Activated CD8-positive, alpha-beta memory T cell treated with anti-CD3 and anti-CD28 coated beads, Interleukin-2, amount 50 U/mL, for 48 hours (primary cell): Measurements from ENCODE around the gene FBXL20.

ENCODE experiments used
- DNase-seq: peaks from one replicate; pipeline ENCODE4 v3.0.0-alpha.2; 2020

FBXL20 gene

DNA sequence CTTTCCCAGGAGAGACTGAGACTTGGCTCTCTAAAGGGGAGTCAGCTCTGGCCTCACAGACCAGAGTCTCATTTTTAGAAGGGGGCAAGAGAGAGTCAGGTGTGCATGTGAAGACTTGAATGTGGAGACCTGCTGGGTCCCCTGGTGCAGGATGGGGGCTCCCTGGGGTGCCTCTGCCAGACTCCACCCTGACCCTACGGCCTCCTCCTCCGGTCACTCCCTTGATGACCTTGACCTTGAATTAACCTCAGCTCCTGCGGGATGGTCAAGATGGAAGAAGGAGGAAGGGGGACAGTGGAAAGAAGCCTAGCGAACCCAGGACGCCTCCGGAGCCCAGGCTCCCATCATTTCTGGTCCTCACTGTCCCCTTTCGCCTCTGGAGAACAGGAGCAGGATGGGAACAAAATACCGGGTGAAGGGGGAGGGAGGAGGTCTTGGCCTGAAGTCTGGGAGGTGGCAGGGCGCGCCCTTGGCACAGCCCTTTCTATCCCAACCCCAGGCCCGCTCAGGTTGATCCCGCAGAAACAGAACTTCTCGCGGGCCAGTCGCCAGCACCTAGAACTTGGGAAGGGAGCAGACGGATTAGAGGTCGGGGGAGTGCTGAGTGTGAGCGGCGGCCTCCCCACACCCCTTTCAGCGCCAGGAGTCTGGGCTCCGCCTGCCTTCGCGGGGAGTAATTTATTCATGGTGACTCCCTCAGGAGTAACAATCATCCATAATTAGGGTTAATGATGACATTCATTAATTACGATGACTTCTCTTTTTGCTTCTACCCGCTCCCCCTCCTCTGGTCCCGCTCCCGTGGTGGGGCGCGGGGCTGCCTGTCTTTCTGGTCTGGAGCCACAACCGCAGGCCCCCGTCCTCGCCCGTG lies 177.3 kb downstream of the FBXL20 start:
- no peak for DNase-seq

DNA sequence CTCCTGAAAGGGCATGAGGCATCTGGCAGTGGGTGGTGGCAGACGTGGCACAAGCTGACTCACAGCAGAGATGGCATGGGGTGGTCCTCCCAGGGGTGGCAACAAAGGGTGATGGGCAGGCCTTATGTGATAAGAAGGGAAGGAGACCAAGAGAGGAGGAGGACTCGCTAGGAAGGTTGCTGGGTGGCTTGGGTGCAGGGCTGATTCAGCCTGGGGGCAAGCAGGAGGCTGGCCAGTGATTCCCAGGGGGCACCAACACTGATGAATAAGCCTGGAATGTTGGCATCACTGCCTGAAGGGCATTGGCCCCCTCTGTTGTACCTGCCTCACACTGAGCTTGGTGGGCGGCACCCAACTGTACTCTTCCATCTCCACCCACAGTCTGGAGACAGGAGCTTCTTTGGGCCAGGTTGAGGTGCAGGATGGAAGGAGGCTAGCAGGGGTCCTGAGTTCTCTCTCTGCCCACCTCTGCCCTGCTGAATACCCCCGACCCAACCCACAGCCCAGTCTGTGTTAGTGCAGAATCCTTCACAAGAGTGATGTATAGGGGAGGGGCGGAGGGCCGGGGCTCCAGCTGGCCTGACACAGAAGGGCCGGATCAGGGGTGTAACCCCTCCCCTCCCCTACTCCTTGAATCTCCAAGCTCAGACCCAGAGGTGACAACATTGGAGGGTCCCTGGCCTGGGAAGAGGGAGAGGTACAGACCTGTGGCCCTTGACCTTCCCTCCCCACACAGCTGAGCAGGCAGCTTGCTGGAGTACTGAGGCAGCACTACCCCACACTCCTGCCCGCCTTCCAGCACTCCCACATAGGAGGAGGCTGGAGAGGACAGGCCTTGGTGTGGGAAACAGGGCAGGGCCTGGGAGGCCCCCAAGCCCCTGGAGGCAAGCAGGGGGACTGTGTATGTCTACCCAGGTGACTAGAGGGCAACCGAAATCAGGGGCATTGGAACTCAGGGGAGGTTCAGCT lies 178.3 kb downstream of the FBXL20 start:
- DNase-seq, result no peak

GRCh38 chr17:39222151-39222550 lies 179.3 kb downstream of the FBXL20 start:
- DNase-seq, result no peak

DNA sequence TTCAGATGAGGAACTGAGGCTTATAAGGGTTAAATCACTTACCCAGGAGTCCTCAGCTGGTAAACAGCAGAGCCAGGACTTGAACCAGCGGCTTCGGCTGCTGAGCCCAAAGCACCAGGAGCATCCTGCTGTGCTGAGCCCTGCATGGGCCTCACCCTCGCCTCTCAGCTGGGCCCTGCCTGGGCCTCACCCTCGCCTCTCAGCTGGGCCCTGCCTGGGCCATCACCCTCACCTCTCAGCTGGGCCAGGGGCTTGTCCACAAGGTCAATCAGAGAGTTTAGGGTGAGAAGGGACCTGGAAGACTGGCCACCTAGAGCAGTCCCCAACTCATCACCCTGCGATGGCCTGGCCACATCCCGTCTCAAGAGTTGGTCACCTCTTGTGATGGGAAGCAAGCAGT lies 179.9 kb downstream of the FBXL20 start:
- no peak for DNase-seq

- DNase-seq, result no peak
Observed at GRCh38 chr17:39219647-39220154, 181.7 kb downstream of the FBXL20 start.

- no peak for DNase-seq
Observed at GRCh38 chr17:39218906-39219305, 182.5 kb downstream of the FBXL20 start.

DNA sequence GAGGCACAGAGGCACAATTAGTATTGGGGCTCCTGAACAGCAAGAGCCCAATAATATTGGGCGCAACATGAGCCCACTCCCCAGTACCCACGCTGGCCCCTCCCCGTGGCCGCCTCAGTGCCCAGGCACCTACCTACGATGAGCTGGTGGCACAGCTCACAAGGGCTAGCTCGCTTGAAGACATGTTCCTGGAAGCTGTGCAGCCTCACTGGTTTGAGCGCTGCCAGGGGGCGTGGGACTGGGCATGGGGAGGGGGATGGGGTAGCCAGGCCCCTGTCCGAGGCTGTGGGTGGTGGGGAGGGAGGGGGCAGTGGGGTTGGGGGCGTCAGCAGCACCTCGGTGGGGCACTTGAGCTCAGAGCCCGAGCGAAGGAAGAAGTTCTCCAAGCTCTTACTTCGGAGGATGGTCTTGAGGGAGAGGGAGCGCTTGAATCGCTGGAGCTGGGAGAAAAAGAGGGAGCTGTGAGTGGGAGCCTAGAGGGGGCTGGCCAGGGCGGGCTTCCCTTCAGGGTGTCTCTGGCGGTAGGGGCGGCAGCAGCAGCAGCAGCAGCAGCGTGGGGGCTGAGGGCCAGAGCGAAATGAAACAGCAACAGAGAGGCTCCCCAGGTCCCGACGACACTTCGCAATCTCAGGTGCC lies 183.6 kb downstream of the FBXL20 start:
- no peak for DNase-seq

DNA sequence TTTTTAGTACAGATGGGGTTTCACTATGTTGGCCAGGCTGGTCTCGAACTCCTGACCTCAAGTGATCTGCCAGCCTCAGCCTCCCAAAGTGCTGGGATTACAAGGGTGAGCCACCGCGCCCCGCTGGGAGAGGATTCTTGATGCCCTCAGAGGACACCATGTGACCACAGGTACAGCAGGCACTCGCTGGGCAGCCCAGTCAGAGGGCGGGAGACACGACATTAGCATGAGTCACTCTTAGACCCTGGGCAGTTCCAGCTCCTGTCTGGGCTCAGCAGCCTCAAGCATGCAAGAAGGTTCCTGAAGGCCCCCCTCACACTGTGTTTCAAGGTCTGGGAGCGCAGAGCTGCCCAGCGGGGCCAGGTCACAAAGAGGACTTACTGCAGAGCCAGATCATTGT lies 187.6 kb downstream of the FBXL20 start:
- no peak for DNase-seq

DNA sequence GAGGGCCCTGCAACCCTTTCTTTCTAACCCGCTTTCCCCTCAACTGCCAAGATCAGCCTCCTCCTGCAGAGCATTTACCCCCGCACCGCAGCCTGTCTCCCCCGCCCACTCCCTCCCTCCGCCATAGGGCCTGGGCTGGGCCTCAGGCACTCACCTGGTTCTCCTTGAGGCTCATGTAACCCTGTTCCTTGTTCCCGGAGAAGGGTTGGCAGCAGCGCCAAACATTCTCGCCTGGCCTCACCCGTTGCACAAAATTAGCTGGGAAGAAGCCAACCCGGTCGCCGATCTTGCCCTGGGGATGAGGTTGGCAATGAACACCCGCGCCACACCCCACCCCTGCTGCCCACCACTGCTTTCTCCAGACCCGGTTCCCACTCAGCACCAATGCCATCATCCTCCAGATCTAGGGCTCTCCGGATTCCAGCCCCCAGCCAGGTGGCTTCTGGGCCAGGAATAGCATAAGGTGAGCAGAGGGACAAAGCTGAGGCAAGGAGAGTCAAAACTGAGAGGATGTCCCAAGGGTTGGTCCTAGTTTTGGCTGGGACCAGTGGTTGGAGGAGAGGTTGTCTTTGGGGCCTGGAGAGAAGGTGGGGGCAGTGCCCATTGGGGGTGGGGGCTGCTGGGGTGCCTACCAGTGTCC lies 188.5 kb downstream of the FBXL20 start:
- no peak for DNase-seq

- no peak for DNase-seq
Observed at GRCh38 chr17:39212195-39212810, 189.1 kb downstream of the FBXL20 start.

GRCh38 chr17:39210093-39210434 lies 191.4 kb downstream of the FBXL20 start:
- DNase-seq, result no peak

DNA sequence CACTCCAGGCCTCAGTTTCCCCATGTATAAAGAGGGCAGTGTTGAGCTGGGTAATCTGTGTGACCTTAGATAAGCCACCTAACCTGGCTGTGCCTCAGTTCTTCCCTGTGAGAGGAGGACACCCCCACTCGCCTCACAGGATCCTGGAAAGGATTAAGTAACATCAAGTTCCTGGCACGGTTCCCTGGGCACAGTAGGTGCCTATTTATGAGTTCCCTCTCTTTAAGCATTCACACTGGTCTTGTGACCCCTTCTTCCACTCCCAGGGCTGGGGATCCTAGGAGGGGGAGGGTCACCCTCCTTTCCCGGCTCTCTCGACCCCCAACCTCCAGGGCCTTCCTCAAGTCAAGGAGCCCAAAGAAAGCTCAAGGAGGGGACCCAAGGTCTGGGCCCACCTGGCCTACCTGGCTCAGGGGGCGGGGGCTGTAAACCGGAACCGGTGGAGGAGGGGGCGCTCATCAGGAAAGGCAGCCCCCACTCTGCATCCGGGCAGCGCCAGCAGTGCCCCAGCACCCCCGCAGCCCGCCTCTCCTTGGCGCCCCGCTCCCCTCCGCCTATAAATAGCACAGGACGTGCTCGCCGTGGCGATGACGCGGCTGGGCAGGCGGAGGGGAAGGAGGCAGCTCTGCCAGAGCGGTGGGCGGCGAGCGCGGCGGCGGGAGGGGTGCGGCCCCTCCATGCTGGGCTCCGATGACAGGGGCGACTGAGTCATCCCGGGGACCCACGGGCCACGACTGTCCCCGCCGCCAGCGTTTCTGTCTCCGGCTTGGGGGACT lies 191.9 kb downstream of the FBXL20 start:
- peak; percentile 86 for DNase-seq

- DNase-seq, result no peak
Observed at GRCh38 chr17:39208893-39209292, 192.5 kb downstream of the FBXL20 start.

DNA sequence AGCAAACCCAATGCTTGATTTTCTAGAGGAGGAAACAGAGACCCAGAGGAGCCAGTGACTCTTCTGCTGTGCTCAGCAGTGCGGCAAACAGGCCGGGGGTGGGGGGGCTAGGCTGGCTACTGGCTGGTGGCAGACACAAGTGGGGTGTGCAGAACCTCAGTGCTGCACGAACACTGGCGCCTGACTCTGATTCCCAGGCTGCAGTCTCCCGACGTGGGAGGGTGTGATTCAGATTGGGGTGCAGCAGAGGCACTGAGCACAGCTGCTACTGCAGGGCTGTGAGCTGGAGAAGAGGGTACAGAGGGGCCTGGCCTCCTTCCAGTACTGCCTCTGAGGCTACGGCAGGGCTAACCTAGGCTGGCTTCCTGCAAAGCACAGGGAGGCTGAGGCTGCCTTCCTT lies 193.3 kb downstream of the FBXL20 start:
- DNase-seq, result no peak

- DNase-seq, result no peak
Observed at GRCh38 chr17:39205112-39205526, 196.3 kb downstream of the FBXL20 start.

GRCh38 chr17:39204245-39204644 lies 197.2 kb downstream of the FBXL20 start:
- DNase-seq, result no peak
